Activated CD4-positive, alpha-beta T cell treated with anti-CD3 and anti-CD28 coated beads, Interleukin-2, amount 50 U/mL, for 16 hours (primary cell): Measurements from ENCODE around the gene SLCO2A1.

Experiments
- DNase-seq: peaks from one replicate; pipeline ENCODE4 v3.0.0-alpha.2; 2020

Gene SLCO2A1

GRCh38 chr3:133945381-133946095, 84.2 kb downstream of the SLCO2A1 start:
- no peak for DNase-seq

GRCh38 chr3:133944641-133945380, 84.9 kb downstream of the SLCO2A1 start:
- DNase-seq, result no peak

GRCh38 chr3:133944181-133944580, 85.5 kb downstream of the SLCO2A1 start:
- no peak for DNase-seq

GRCh38 chr3:133943639-133944141, 86.0 kb downstream of the SLCO2A1 start:
- DNase-seq, result no peak

- no peak for DNase-seq
Observed at GRCh38 chr3:133943031-133943535, 86.6 kb downstream of the SLCO2A1 start.

DNA sequence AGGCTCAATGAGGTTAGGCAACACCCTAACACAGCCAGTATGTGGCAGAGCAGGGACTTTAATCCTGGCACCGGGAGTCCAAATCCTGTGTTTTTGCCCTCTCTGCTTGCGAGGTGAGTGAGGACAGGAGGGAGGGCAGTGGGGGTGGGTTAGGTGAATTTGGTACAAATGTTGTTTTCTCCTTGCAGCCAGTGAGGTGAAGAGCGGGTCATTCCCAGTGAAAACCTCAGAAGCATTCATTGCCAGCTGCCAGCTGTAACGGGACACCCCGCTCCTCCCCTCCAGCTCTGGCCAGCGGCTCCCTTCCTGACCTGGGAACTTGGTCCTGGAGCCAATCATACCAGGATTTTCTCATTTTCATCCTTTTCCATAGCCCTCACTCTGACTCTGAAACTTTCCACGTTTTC, 88.3 kb downstream of the SLCO2A1 start:
- no peak for DNase-seq

GRCh38 chr3:133940536-133940935, 89.2 kb downstream of the SLCO2A1 start:
- no peak for DNase-seq

- no peak for DNase-seq
Observed at GRCh38 chr3:133939463-133939835, 90.3 kb downstream of the SLCO2A1 start.

- DNase-seq, result no peak
Observed at GRCh38 chr3:133938770-133939462, 90.8 kb downstream of the SLCO2A1 start.

- DNase-seq, result no peak
Observed at GRCh38 chr3:133937756-133938601, 91.7 kb downstream of the SLCO2A1 start.

GRCh38 chr3:133937061-133937686, 92.6 kb downstream of the SLCO2A1 start:
- no peak for DNase-seq

GRCh38 chr3:133935843-133936769, 93.6 kb downstream of the SLCO2A1 start:
- no peak for DNase-seq

DNA sequence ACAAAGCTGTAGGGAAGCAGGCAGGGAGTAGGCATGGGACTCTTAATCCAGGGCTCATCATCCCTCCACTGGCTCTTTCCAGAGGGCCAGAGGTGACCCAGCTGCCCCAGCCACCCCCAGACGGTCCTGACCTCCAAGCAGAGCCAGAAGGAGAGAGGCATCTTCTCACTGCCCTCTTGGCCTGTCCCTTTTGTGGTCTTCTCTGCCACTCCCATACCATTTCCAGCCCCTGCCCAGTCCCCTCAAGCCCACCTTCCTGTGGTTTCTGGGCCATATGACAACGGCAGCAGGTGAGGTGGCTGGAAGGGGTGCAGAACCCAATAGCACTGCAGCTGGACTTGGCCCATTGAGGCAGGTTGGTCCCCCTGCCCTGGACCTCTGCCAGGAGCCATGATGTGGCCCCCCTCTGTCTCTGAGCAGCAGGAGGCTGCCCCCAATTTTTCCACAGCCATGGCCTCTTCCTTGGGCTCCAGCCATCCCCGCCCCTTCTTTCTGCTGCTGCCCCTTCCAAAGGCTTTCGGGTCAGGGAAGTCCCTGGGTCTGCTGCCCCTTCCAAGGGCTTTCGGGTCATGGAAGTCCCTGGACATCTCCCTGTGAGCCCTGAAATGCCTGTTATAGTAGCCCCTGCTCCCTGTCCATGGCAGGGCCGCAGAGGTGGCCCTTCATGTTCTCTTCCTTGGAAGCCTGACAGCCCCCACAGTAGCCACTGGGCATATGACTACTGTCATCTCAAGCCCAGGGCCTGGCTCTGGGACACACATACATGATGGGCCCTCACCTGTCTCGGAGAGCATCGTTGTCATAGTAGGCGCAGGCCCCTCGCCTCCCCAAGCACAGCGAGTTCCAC, 94.5 kb downstream of the SLCO2A1 start:
- DNase-seq, result no peak

DNA sequence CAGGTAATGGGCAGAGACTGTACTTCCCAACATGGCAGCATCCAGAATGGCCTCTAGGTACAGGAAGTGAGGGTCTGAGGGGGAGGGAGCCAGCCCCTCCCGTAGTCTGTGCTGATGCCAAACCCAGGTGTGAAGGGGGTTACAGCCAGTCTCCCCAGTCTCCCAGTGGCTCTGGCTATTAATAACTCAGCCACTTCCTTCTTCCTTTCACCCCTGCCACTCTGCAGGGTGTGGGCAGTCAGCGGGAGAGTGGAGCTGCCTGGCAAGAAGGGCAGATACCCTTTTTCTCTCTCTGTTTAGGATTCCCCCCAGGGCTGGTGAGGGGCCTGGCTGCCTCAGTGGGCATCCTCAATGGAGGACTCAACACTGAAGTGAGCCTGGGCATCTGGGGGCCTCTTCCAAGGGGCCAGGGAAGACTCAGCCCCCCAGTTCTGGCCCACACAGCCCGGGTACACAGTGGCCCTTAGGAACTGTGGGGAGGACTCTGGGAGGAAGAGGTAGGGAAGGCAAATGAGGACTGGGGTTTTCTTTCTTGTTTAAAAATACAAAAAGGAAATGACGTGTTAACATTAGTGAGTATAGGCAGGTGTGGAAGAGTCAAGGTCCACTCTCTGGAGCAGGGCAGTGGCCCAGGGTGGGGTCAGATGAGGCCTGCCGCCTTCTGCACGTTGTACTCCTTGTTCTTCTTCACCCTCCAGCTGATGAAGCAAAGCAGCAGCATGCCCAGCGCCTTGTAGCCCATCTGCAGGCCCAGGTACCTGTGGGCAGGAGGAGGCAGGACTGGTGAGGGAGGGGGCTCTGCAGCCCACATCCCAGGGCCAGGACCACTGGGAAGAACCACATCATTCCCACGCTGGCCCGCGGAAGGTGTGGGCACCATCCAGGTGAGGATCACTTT, 95.4 kb downstream of the SLCO2A1 start:
- no peak for DNase-seq

DNA sequence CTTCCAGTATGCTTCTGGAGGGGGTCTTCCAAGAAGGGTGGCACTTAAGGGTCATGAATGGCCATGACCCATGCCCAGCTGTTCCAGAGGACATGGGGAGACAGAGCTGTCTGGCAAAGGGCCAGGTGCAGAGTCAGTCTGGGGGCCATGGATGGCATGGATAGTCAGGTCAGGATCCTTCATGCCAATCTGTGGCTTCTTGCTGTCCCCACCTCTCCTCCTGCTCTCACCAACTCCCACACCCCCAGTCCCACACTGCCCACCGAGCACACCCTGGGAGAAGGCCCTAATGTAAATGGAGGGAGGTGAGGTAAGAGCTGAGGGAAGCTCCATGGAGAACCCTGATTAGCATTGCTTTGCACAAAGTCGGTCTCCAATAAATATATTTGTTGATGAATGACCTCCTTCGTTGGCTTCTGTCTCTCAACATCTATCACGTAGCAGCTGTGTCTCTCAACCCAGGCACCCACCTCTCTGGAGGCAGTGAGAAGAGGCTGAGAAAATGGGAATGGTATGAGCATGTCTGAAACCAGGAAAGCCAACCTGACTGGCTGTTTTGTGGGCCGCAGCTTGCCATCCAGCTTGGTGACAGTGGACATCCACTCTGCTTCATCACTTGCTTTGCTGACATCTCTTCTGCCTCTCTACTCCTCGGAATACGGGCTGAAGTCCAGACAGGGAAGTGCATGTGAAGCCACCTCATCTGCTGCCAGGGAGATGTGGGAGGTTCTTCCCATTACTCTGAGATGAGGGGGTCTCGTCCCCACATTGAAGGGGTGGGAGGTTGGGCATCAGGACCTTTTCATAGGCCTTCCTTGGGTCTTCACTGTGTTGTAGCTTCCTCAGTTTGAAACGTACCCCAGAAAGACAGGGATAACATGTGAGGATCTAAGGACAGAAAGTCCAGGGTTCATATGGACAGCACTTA, 96.4 kb downstream of the SLCO2A1 start:
- DNase-seq, result no peak

GRCh38 chr3:133932009-133932408, 97.7 kb downstream of the SLCO2A1 start:
- no peak for DNase-seq

DNA sequence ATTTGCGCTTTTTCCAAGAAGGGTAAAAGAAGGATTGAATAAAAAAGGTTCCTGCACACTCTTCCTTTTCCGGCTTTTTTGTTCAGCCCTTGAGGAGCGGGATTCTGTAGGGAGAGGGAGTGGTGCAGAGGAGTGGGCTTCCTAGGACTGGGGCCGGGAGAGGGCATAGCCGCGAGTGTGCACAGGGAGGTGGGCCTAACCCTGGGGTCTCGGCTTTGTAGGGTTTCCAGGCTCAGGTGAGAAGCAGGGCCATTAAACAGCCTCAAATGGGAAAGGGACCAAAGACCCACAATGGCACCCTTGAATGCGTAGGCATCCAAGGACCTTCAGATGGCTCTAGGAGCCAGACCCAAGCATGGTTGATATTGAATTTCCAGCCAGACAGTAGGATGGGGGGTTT, 98.6 kb downstream of the SLCO2A1 start:
- DNase-seq, result no peak
